ENCODE measurements around the gene HNRNPL.
A peak's percentile ranks its signal among the peaks of the same experiment; 100 is the strongest.
"Not testable (repeated sequence)": the region's sequence is repeated elsewhere in the genome, so short reads cannot be mapped to it uniquely, and the experiment has no call there.

Gene HNRNPL

DNA sequence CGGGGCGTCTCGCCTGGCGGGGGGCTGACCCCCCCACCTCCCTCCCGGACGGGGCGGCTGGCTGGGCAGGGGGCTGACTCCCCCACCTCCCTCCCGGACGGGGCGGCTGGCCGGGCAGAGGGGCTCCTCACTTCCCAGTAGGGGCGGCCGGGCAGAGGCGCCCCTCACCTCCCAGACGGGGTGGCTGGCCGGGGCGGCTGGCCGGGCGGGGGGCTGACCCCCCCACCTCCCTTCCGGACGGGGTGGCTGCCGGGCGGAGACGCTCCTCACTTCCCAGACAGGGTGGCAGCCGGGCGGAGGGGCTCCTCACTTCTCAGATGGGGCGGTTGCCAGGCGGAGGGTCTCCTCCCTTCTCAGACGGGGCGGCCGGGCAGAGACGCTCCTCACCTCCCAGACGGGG, 52.0 kb downstream of the HNRNPL start:
- not testable (repeated sequence) for DNase-seq

DNA sequence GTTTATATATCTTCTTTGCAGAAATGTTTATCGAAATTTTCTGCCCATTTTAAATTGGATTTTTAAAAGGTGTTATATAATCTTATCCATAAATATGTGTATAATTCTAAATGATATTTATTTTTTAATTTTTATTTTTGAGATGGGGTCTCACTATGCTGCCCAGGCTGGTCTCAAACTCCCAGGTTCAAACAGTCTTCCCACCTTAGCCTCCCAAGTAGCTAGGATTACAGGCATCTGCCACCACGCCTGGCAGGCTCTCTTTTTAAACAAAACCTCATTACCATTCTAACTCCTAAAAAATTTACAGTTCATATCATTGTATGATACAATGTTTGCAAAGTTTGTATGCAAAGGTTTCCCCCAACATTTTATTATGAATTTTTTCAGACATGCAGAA, 53.6 kb downstream of the HNRNPL start:
- DNase-seq, result no peak

DNA sequence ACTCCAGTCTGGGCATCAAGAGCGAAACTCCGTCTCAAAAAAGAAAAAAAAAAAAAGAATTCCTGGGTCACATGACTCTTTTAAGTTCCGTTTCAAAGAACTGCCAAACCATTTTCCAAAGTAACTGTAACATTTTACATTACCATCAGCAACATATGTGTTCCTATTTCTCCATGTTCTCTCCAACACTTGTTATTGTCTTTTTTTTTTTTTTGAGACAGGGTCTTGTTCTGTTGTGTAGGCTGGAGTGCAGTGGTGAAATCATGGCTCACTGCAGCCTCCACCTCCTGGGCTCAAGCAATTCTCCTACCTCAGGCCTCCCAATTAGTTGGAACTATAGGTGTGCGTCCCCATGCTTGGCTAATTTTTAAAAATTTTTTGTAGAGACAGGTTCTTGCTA, 54.2 kb downstream of the HNRNPL start:
- no peak for DNase-seq

DNA sequence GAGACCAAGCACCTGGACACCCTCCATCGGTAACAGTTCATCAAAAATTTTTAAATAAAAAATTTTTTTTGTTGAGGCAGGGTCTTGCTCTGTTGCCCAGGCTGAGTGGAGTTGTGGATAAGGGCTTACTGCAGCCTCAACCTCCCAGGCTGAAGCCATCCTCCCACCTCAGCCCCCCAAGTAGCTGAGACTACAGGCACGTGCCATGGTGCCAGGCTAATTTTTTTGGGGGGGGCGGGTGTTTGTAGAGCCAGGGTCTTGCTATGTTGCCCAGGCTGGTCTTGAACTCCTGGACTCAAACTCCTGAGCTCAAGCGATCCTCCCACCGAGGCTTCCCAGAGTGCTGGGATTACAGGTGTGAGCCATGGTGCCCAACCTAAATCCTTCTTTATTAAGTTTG, 56.1 kb downstream of the HNRNPL start:
- DNase-seq, result no peak

DNA sequence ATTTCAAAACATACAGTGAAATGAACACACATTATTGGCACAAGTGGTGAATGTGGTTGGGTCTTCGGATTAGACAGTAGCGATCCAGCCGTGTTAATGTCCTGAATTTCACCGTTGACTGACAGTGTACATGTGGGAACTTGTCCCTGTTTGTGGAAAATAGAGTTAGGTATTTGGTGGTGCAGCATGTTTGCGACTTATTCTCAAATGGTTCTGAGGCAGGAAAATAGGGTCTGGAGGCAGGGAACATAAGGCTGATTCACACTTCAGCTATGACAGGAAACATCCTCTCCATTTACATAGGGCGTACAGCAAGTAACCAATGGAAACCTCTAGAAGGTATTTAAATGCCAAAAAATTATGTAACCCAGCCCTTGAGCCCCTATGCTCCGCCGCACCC, 56.6 kb downstream of the HNRNPL start:
- DNase-seq, result no peak

DNA sequence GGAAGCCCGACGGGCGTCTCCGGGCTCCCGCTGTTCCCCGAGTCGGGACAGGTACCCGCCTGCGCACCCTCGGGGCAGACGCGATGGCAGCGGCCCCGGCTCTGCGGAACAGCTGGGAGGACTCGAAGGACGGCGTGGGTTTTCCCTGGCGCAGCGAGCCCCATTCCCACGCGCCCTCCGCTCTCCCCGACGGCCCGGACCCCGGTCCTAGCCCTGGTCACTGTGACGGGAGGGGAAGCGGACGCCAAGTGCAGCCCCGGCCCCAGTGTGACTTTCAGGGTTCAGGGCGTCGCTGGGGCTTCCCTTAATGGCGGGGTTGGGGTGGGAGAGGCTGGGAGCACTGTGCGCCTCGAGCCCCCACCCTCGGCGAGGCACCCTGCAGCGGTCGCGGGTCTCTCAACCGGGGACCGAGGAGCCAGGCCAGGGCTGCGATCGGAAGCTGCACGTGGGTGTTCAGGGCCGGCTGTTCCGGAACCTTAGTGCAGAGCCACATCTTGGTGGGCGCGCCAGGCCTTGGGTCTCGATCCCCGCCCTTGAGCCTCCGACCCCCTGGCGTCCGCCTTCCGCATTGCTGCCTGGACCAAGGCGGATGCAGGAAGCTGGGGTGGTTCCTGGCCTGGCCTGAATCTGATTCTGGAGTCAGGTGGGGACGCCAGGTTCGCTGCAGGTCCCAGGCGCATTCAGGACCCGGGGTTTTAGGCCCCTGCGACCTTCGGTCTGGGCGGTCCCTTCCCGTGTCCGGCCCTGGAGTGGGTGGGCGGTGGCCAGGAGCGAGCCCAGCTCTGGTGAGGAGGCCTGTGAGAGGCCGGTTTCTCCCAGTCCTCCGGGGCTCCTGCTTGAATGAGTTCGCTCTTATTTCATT, 57.3 kb downstream of the HNRNPL start:
- DNase-seq, result peak; percentile 27

DNA sequence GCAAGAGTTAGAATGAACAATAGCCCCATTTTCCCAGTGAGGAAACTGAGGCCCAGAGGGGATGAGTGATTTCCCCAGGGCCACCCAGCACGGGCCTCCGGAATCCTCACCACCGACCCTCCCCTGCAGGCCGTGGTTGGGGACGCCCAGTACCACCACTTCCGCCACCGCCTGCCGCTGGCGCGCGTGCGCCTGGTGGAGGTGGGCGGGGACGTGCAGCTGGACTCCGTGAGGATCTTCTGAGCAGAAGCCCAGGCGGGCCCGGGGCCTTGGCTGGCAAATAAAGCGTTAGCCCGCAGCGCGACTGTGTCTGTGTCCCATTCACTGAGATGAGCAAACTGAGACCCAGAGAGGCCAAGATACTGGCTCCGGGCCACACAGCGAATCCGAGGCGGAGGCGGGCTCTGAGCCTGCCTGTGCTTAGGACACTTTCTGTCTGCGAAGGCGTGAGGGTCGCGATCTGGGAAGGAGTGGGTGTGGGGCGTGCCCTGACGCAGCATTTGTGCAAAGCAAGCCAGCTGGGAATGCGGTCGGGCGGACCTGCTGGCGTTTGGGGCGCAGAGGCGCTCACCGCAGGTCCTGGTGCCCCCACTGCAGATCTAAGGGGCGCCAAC, 58.2 kb downstream of the HNRNPL start:
- not testable (repeated sequence) for DNase-seq

DNA sequence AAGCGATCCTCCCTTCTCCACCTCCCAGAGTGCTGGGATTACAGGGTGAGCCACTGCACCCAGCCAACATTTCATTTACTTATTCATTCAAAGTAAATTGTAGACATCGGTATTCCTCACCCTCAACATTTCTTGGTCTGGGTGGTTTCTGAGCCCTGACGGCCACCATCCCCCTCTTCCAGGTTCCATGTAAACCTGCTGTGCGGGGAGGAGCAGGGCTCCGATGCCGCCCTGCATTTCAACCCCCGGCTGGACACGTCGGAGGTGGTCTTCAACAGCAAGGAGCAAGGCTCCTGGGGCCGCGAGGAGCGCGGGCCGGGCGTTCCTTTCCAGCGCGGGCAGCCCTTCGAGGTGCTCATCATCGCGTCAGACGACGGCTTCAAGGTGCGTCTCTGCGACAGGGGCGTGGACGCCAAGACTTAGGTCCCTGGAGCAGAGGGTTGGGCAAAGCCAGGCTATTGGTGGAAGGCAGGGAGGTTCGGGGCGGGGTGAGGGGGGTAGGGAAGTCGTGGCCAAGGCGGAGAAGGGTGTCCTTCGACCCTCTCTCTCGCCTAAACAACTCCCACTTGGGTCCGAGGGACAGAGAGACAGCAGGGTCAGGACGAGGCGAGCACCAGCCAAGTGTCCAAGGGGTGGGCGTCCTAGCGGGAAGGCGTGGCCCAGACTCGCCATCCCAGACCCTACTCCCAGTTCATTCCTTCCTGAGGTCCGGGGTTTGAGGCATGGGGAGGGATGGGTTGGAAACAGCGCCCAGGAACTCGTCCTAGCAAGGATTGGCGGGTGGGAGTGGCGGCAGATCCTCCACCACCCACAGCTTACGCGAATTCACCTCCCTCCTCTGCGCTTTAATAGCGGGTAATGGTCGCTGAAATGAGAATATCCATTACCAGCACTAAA, 59.0 kb downstream of the HNRNPL start:
- not testable (repeated sequence) for DNase-seq

DNA sequence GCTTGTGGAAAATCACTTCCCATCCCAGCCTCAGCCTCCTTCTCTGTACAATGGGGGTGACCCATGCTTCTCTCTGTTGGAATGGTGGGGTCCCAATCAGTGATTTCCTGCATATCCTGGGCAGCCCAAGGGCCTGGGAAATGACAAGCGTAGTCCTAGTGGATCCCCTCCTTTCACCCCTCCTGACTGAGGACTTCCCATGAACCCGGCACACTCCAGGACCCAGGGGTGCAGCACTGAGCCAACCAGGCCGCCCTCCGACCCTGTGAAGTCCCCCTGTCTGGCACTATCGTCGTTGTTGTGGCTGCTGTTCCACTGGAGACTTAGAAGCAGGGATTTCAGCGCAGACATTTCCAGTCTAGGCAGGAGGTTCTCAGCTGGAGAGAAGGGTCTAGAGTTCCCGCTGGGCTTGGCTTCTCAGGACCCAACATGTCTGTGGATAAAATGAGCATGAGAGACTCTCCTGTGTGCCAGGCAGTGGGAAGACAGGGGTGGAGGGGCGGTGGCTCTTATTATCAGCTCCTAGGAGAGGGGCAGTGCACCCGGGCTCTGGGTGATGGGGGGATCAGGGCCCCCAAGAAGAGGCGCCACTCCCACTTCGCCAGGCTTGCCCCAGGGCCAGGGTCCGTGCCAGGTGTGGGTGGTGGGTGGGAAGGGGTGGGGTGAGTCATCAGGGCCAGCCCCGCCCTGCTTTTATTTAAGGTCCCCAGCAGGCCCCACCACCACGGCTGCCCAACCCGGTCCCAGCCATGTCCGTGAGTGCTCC, 61.1 kb downstream of the HNRNPL start, which contains the start of gene LGALS7B:
TSS of gene LGALS7B (plus strand) at position 723 of the 766 bp plus-strand sequence. CDS start at position 750, 27 bp downstream.
- DNase-seq, result no peak

DNA sequence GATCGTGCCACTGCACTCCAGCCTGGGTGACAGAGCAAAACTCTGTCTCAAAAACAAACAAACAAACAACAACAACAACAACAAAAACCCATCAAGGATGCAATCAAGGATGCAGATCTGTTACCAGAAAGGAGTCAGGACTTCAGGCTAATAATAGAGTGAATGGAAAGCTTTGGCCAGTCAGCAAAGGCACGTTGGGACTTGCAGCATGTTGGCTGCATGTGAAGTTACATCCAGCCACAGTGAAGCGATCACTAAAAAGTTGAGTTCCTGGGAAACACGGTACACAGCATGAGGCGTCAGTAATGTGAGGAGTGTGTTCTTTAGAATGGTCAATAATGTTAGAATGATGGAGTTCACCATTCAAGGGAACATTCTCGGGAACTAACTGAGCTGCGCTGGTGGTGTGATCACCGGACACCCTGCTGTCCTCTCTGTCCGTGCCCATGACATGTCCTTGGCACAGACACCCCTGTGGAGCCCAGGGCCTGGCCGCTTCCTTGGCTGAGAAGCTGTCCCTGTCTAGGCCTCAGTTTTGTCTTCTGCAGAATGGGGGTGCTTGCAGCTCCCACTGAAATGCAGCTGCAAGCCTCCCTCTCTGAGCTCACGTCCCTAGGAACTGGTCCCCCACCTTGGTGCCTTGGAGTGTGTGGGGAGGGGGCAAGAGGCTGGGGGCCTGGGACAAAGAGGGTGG, 63.1 kb downstream of the HNRNPL start:
- DNase-seq, result no peak
